GM19239 (cell line): ENCODE data around the gene UNC13D.
"Not testable (repeated sequence)": the region's sequence is repeated elsewhere in the genome, so short reads cannot be mapped to it uniquely, and the experiment has no call there.

Experiments
- DNase-seq: peaks from one replicate; pipeline ENCODE4 v3.0.0; 2011; ENCODE audit warnings: low spot score; ENCODE audit not compliant: insufficient read length
- FAIRE-seq: peaks from 2 replicates; lab custom pipeline; 2011; peaks lifted over from hg19 to GRCh38; lab: Jason Lieb, UNC

The UNC13D gene

DNA sequence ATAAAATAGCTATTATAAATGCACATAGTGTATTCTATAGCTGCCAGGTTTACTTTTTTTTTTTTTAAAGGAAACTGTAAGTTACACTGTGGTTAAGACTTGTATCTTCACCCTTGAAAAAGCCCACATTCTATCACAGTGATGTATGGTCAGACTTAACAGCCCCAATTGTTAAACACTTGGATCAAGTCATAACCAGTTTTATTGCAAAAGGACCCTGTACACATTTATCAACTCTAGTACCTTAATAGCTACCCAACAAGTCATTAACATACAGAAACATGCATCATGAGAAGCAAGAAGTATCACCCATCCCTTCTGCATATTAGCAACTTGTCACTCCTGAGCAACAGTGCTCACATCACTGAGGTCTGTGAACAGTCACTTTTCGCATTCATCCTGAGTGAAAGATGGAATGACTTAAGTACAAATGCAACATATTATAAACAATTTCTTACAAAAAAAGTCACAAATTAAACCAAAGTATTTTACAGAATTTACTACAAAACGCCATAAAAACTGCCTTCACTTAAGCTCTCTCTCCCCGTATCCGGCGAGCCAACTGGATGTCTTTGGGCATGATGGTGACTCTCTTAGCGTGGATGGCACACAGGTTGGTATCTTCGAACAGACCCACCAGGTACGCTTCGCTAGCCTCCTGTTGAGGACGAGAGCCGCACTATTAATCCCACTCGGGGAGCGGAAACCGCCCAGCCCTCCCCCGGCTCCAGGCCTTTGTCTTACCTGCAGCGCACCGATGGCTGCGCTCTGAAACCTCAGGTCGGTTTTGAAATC, 65.9 kb downstream of the UNC13D start:
- peak; percentile 77 for FAIRE-seq
- DNase-seq: not testable (repeated sequence)

DNA sequence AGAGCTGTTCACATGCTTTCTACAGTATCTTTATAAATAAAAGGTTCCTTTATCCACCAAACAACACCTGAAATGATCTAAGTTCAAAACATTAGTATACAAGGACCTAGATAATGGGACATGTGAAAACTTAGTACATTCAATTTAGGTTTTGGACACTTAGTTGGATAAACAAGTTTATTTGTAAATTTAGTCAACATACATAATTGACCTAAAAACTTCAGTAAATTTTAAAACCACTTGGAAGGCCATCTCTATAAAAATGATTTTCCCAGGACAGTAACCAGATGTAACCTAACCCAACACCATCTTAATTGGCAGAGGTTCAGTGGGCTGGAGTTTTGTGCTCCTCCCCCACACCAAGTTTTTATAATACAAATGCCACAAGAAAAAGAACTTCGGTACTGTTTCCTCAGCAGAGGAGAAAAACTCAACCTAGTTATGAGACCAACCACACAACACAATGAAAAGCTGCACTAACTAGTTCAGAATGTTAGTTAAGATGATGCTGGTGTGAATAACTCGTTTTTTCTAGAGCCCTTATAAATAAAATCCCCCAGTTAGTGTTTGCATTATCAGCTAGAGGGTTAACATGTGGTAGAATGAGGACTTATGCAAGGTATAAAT, 66.8 kb downstream of the UNC13D start:
- no peak for DNase-seq
- FAIRE-seq: no peak
